ENCODE results near the gene CYP2E1. TPM values are rescaled to one million over a fixed set of nuclear protein-coding genes. Genes with fewer than 3 reads are reported as not detected.
"Not testable (repeated sequence)": the region's sequence is repeated elsewhere in the genome, so short reads cannot be mapped to it uniquely, and the experiment has no call there.

CYP2E1 gene
- total and polyA plus RNA-seq, 8 donors: 4.6 to 10.1 (median 7.5) TPM

- H3K27me3 ChIP-seq, H3K27ac ChIP-seq, H3K4me3 ChIP-seq, ATAC-seq, FAIRE-seq, H3K36me3 ChIP-seq, H3K9me3 ChIP-seq, H3K4me1 ChIP-seq, DNase-seq: not testable (repeated sequence)
- 70 to 71% methylated on average over 1 of the region's 1 CpG for WGBS, 2 donors
- intact Hi-C loops (cut with DNase I): loop anchor here in 1 of 3 donors (5.0 kb wide), 1 partner anchor 151 kb away; the partner anchor contains the start of gene SPRN
Observed at GRCh38 chr10:133573460-133573859, 46.3 kb downstream of the CYP2E1 start.

- intact Hi-C loops (cut with DNase I); DNase-seq; H3K9me3 ChIP-seq; H3K36me3 ChIP-seq; H3K4me1 ChIP-seq; H3K27ac ChIP-seq; H3K27me3 ChIP-seq; H3K4me3 ChIP-seq; FAIRE-seq: not testable (repeated sequence)
- ATAC-seq: peak in 2 of 4 donors; percentile 24 to 42
- WGBS, 2 donors: 72 to 85% methylated on average over 8 to 17 of the region's 31 CpGs
Observed at GRCh38 chr10:133577037-133577436, 49.9 kb downstream of the CYP2E1 start.

Other genes with a start within 250 kb of the CYP2E1 start
- gene TUBGCP2, start 218.5 kb upstream of the CYP2E1 start, total RNA-seq: 10 to 100 TPM; 23.5 to 33.3 (median 28.9) TPM
- gene TUBGCP2, start 218.5 kb upstream of the CYP2E1 start, polyA plus RNA-seq: 100 to 1,000 TPM in 1 of 2 donors, 10 to 100 TPM in 1; 97.5 to 161 TPM
- 10 to 100 TPM; 13.3 to 18.7 (median 16.3) TPM for gene ZNF511, start 218.4 kb upstream of the CYP2E1 start, total RNA-seq
- 10 to 100 TPM; 28.1 to 40.3 TPM for gene ZNF511, start 218.4 kb upstream of the CYP2E1 start, polyA plus RNA-seq
- 1 to 10 TPM in 4 of 6 donors, under 1 TPM in 2; 0.75 to 7.0 (median 2.3) TPM for gene CALY, start 190.5 kb upstream of the CYP2E1 start, total RNA-seq
- 10 to 100 TPM in 1 of 2 donors, 1 to 10 TPM in 1; 3.7 to 17.8 TPM for gene CALY, start 190.5 kb upstream of the CYP2E1 start, polyA plus RNA-seq
- gene PRAP1, start 180.0 kb upstream of the CYP2E1 start, total RNA-seq: not detected
- not detected for gene PRAP1, start 180.0 kb upstream of the CYP2E1 start, polyA plus RNA-seq
- 10 to 100 TPM in 2 of 6 donors, 1 to 10 TPM in 4; 6.3 to 19.2 (median 6.7) TPM for gene FUOM, start 169.3 kb upstream of the CYP2E1 start, total RNA-seq
- gene FUOM, start 169.3 kb upstream of the CYP2E1 start, polyA plus RNA-seq: 10 to 100 TPM; 18.0 to 18.6 TPM
- gene ECHS1, start 154.0 kb upstream of the CYP2E1 start, total RNA-seq: 10 to 100 TPM; 32.4 to 47.2 (median 36.1) TPM
- 10 to 100 TPM; 43.0 to 69.2 TPM for gene ECHS1, start 154.0 kb upstream of the CYP2E1 start, polyA plus RNA-seq
- gene PAOX, start 148.1 kb upstream of the CYP2E1 start, total RNA-seq: 1 to 10 TPM; 2.8 to 4.9 (median 3.4) TPM
- 1 to 10 TPM; 6.4 to 9.9 TPM for gene PAOX, start 148.1 kb upstream of the CYP2E1 start, polyA plus RNA-seq
- gene MTG1, start 133.2 kb upstream of the CYP2E1 start, total RNA-seq: 10 to 100 TPM; 17.2 to 28.9 (median 21.3) TPM
- gene MTG1, start 133.2 kb upstream of the CYP2E1 start, polyA plus RNA-seq: 10 to 100 TPM; 62.2 to 62.9 TPM
- gene SPRN, start 102.7 kb upstream of the CYP2E1 start, total RNA-seq: under 1 TPM in 3 of 6 donors, not detected in 3; 0.03 to 0.09 (median 0.06) TPM
- gene SPRN, start 102.7 kb upstream of the CYP2E1 start, polyA plus RNA-seq: under 1 TPM; 0.82 to 0.87 TPM
- gene SCART1, start 73.4 kb upstream of the CYP2E1 start, total RNA-seq: 1 to 10 TPM in 5 of 6 donors, under 1 TPM in 1; 0.95 to 3.9 (median 2.6) TPM
- gene SCART1, start 73.4 kb upstream of the CYP2E1 start, polyA plus RNA-seq: 1 to 10 TPM; 1.2 to 3.9 TPM
- gene SYCE1, start 38.2 kb downstream of the CYP2E1 start, total RNA-seq: 1 to 10 TPM in 2 of 6 donors, under 1 TPM in 4; 0.69 to 1.7 (median 0.98) TPM
- 1 to 10 TPM; 5.3 to 8.3 TPM for gene SYCE1, start 38.2 kb downstream of the CYP2E1 start, polyA plus RNA-seq
- not detected for gene FRG2B, start 99.4 kb downstream of the CYP2E1 start, total RNA-seq
- gene FRG2B, start 99.4 kb downstream of the CYP2E1 start, polyA plus RNA-seq: not detected

All from pancreas (tissue), 10 donors.